Bone marrow (tissue), 2 donors: ENCODE results near the gene COQ10A.

Source experiments
- DNase-seq, 2 donors: peaks; one replicate each; lab custom pipeline; 2025; lab: John Stamatoyannopoulos, UW

The COQ10A gene

DNA sequence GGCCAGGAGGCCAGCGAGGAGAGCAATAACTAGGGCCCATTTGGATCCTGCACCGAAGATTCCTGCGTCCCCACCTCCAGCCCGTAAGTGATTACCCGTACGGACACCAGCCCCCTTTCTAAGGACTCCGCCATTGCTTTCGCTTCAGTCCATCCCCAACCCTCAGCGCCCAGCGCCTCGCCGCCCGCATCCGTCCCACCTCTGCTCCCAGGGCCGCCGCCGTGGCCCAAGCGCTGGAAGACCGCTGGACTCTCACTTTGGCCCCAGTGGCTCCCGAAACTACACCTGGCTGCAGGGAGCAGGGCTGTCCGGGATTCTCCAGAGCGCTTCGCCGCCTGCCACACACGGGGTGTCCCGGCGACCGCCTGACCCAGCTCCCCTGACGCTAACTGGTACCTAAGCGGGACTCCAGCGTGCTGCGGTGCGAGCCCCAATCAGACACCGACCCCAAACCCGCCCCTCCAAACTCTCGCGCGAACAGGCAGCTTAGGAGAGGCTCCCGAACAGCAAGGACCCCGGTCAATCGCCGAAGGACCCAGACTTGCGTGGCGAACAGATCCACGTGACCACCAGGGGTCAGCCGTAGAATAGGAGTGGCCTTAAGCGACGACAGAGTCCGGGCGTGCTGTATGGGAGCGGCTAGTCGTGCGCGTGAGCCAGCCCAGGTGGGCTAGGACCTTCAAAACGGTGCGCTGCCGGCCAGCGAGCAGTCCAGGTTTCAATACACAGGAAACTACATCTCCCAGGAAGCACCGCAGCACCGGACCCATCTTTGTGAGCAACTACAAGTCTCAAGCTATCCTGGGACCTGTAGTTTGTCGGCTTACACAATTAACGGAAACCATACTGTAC, 49.1 kb downstream of the COQ10A start, which contains the start of gene CNPY2:
Gene CNPY2, minus strand, starts transcription at position 367 of the 852 bp plus-strand sequence. CDS start 771 bp downstream, outside the sequence.
- DNase-seq, result peak; percentile 89 to 91

DNA sequence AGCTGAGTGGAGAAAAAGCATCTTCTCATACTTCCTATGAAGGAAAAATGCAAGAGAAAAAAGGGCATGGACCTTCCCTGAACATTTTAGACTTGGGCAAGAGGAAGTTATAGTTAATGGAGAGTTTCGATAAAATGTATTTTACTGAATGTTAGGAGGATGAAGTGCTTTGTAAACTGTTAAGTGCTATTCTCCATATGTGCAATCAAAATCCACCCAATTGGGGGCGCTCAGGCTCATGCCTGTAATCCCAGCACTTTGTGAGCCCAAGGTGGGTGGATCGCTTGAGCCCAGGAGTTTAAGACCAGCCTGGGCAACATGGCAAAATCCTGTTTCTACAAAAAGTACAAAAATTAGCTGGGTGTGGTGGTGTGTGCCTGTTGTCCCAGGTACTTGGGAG, 50.9 kb downstream of the COQ10A start:
- DNase-seq, result no peak
